DOHH2 (cell line): ENCODE results near the gene BICRA.

ENCODE experiments used
- CTCF ChIP-seq: fragments of 200-600 bp; sonication (generic); IDR thresholded peaks from one replicate; pipeline ENCODE4 v1.5.1; 2014; ENCODE audit warnings: antibody characterized with exemption, mild to moderate bottlenecking, low read depth, low read length; ENCODE audit not compliant: poor library complexity, severe bottlenecking
- EZH2phosphoT487 ChIP-seq: fragments of 200-600 bp; sonication (generic); IDR thresholded peaks from 2 replicates; pipeline ENCODE4 v1.6.1; 2017; ENCODE audit warnings: borderline replicate concordance, mild to moderate bottlenecking, antibody characterized with exemption, low read length, moderate library complexity, mixed read lengths

DNA sequence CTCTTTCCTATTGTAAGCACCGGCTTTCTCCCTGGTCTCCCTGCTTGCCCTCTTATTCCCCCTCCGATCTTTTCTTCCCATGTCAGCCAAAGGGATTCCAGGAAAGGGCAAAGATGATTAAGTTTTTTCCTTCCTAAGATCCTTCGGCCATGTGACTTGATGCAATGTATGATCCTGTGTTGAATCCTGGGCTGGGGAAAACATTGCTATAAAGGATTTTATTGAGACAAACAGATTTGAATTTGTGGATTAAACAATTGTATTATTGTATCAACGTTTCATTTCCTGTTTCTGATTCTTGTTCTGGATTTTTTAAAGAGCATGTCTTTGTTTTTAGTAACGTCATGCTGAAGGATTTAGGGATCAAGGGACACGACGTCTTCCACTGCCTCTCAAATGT, 19.1 kb upstream of the BICRA start:
- TF ChIP-seq CTCF: no peak
- TF ChIP-seq EZH2phosphoT487: no peak
